K562 (cell line): ENCODE measurements around the gene HAX1. TPM values are rescaled to one million over a fixed set of nuclear protein-coding genes. Genes with fewer than 3 reads are reported as not detected.

ENCODE experiments used
- BCL6 ChIP-seq: fragments of 250-450 bp; sonication (Bioruptor Pico); IDR thresholded peaks from 2 replicates; pipeline ENCODE4 v1.4.0; 2020
- CEBPG ChIP-seq, 3 experiments: fragments of 200-800 bp in 1 of 3; sonication (Bioruptor generic) in 1 of 3; sonication (generic) in 1 of 3; formaldehyde crosslinking in 1 of 3; IDR thresholded peaks in 2 of 3; conservative IDR thresholded peaks in 1 of 3; 2 replicates each; pipeline versions ENCODE4 v1.6.1 to v1.8.0; 2016 to 2022; ENCODE audit warnings: missing compliant biosample characterization in 2 of 3, missing genetic modification characterization in 2 of 3, mild to moderate bottlenecking in 1 of 3, missing genetic modification reagents in 1 of 3
- GTF2A2 ChIP-seq: IDR thresholded peaks from 2 replicates; pipeline ENCODE4 v1.6.1; 2016; ENCODE audit warnings: mild to moderate bottlenecking, missing genetic modification characterization, missing compliant biosample characterization
- HMG20B ChIP-seq: fragments of 250-450 bp; sonication (Bioruptor Pico); IDR thresholded peaks from 2 replicates; pipeline ENCODE4 v1.5.0; 2021; ENCODE audit warnings: mild to moderate bottlenecking
- KDM1A ChIP-seq, 2 experiments: fragments of 450-650 bp; IDR thresholded peaks; 2 replicates each; pipeline ENCODE4 v1.6.1; 2016; ENCODE audit warnings: mild to moderate bottlenecking in 2 of 2
- NFATC3 ChIP-seq: fragments of 450-650 bp; IDR thresholded peaks from 2 replicates; pipeline ENCODE4 v1.6.1; 2017; ENCODE audit warnings: mild to moderate bottlenecking
- NFIX ChIP-seq: fragments of 250-450 bp; sonication (Bioruptor Pico); IDR thresholded peaks from 2 replicates; pipeline ENCODE4 v1.4.0; 2020; ENCODE audit warnings: low read depth, mild to moderate bottlenecking, moderate library complexity
- NFRKB ChIP-seq: fragments of 450-650 bp; IDR thresholded peaks from 2 replicates; pipeline ENCODE4 v1.6.1; 2016; ENCODE audit warnings: low read depth
- PRPF4 ChIP-seq: fragments of 200-400 bp; formaldehyde crosslinking; IDR thresholded peaks from one replicate; pipeline ENCODE4 v1.6.1; 2017; ENCODE audit warnings: low read length, low read depth, mild to moderate bottlenecking; ENCODE audit not compliant: insufficient read depth, poor library complexity, severe bottlenecking
- SAP30 ChIP-seq: fragments of 200-600 bp; sonication (generic); IDR thresholded peaks from 2 replicates; pipeline ENCODE4 v1.6.1; 2012; ENCODE audit warnings: borderline replicate concordance, low read depth, mild to moderate bottlenecking, moderate library complexity, low read length, control low read depth, inconsistent platforms; ENCODE audit not compliant: insufficient read depth, poor library complexity, severe bottlenecking
- SFPQ ChIP-seq: fragments of 200-400 bp; formaldehyde crosslinking; IDR thresholded peaks from 2 replicates; pipeline ENCODE4 v1.6.1; 2017; ENCODE audit warnings: mild to moderate bottlenecking, low read depth, low read length, moderate library complexity
- SIN3A ChIP-seq, 2 experiments: fragments of 150-350 bp in 1 of 2; IDR thresholded peaks; 2 replicates each; pipeline ENCODE4 v1.6.1; 2011 to 2016; ENCODE audit warnings: borderline replicate concordance in 2 of 2, low read depth in 2 of 2, low read length in 2 of 2, mild to moderate bottlenecking in 2 of 2, moderate library complexity in 2 of 2; ENCODE audit not compliant: control insufficient read depth in 1 of 2
- TAF9B ChIP-seq: fragments of 450-650 bp; IDR thresholded peaks from 2 replicates; pipeline ENCODE4 v1.6.1; 2018; ENCODE audit warnings: mild to moderate bottlenecking; ENCODE audit not compliant: partially characterized antibody
- TEAD2 ChIP-seq: fragments of 450-650 bp; IDR thresholded peaks from 2 replicates; pipeline ENCODE4 v1.6.1; 2016; ENCODE audit warnings: missing genetic modification characterization, control low read depth, missing compliant biosample characterization
- TSC22D4 ChIP-seq: fragments of 450-650 bp; IDR thresholded peaks from 2 replicates; pipeline ENCODE4 v1.6.1; 2016; ENCODE audit warnings: missing genetic modification characterization, missing biosample characterization, control low read depth
- ZNF134 ChIP-seq: fragments of 250-450 bp; sonication (Bioruptor Pico); conservative IDR thresholded peaks from 2 replicates; pipeline ENCODE4 v1.4.0; 2020
- ZNF140 ChIP-seq: fragments of 250-450 bp; sonication (Bioruptor Pico); IDR thresholded peaks from 2 replicates; pipeline ENCODE4 v1.8.0; 2021; ENCODE audit warnings: moderate library complexity, mild to moderate bottlenecking, inconsistent platforms
- ZNF197 ChIP-seq: fragments of 200-800 bp; sonication (Bioruptor generic); IDR thresholded peaks from 2 replicates; pipeline ENCODE4 v1.6.1; 2016; ENCODE audit warnings: low read depth, missing genetic modification characterization, missing compliant biosample characterization
- ZNF280B ChIP-seq: fragments of 250-450 bp; sonication (Bioruptor Pico); IDR thresholded peaks from 2 replicates; pipeline ENCODE4 v1.5.1; 2021; ENCODE audit warnings: mild to moderate bottlenecking
- ZNF445 ChIP-seq: fragments of 250-450 bp; sonication (Bioruptor Pico); IDR thresholded peaks from 2 replicates; pipeline ENCODE4 v1.4.0; 2020; ENCODE audit warnings: low read depth, mild to moderate bottlenecking, moderate library complexity
- polyA plus RNA-seq, 8 experiments: library from polyadenylated mRNA; depleted of rRNA in 4 of 8; stranded (reverse) in 5 of 8; unstranded in 3 of 8; fragments of >200 nt; fragmentation: Nextera tagmentation in 2 of 8; fragmentation: Illumina TruSeq in 1 of 8; extraction: Ambion mirVana in 2 of 8; extraction: Trizol in 1 of 8; gene quantifications; 2 replicates each; pipeline versions ENCODE4 v1.2.1 to v1.2.3, GENCODE V29; 2011 to 2014; ENCODE audit warnings: inconsistent platforms in 1 of 8, missing spikeins in 1 of 8
- total RNA-seq, 7 experiments: library from RNA; depleted of rRNA in 6 of 7; stranded (reverse); fragments of >200 nt in 6 of 7; fragmentation: Illumina TruSeq in 2 of 7; extraction: Trizol in 2 of 7; gene quantifications; 2 replicates each; pipeline versions ENCODE4 v1.2.1 to v1.2.3, GENCODE V29; 2011 to 2021; ENCODE audit warnings: low replicate concordance in 1 of 7
- TF ChIP-seq, protein P1 (sequence below): sonication (generic); formaldehyde crosslinking; IDR thresholded peaks from 2 replicates; pipeline ENCODE4 v1.8.1; 2023; ENCODE audit warnings: mild to moderate bottlenecking, missing genetic modification reagents, moderate library complexity
- TF ChIP-seq, protein P2 (sequence below): IDR thresholded peaks from 2 replicates; pipeline ENCODE4 v1.6.1; 2016; ENCODE audit warnings: missing genetic modification characterization, missing compliant biosample characterization

HAX1 gene
- total and polyA plus RNA-seq, 9 of the 15 experiments (the other 6 are each of a cell fraction or from before 2014, with no cell fraction given), result 143 to 492 (median 234) TPM

DNA sequence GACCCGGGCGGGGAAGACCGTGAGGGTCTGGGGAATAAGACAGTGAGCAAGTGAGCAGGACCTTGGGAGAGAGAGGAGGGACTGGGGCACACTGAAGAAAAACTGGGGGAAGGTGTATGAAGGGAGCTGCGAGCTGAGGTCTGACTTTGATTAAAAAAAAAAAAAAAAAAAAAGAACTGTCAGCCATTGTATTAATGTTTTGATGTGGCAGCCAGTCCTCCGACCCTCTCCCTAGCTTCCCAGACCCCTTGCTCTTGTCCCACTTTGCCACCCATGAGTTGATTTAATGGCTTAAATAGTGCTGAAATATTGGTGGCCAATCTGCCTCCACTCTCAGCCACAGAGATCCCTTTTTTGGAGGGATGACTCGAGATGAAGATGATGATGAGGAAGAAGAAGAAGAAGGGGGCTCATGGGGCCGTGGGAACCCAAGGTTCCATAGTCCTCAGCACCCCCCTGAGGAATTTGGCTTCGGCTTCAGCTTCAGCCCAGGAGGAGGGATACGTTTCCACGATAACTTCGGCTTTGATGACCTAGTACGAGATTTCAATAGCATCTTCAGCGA is 652 bp downstream of the HAX1 start (continued):
- no peak for TF ChIP-seq ZNF280B (CRISPR knock-in tag)
- TF ChIP-seq NFIX (CRISPR knock-in tag), result no peak
- no peak for TF ChIP-seq NFRKB
- no peak for TF ChIP-seq ZNF134 (CRISPR knock-in tag)
- TF ChIP-seq, protein P1, sequence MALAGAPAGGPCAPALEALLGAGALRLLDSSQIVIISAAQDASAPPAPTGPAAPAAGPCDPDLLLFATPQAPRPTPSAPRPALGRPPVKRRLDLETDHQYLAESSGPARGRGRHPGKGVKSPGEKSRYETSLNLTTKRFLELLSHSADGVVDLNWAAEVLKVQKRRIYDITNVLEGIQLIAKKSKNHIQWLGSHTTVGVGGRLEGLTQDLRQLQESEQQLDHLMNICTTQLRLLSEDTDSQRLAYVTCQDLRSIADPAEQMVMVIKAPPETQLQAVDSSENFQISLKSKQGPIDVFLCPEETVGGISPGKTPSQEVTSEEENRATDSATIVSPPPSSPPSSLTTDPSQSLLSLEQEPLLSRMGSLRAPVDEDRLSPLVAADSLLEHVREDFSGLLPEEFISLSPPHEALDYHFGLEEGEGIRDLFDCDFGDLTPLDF (CRISPR knock-in tag), result 0 out of 2 replicates have a peak, but pooled peaks have one; percentile 7
- no peak for TF ChIP-seq ZNF197
- TF ChIP-seq ZNF140 (CRISPR knock-in tag), result no peak
- TF ChIP-seq TEAD2, result no peak
- TF ChIP-seq SFPQ, result no peak
- TF ChIP-seq SAP30, result peak; percentile 1
- no peak for TF ChIP-seq PRPF4
- TF ChIP-seq HMG20B (CRISPR knock-in tag), result no peak
- no peak for TF ChIP-seq TAF9B
- no peak for TF ChIP-seq ZNF445 (CRISPR knock-in tag)
- no peak for TF ChIP-seq NFATC3
- no peak for TF ChIP-seq SIN3A (IDR thresholded peaks at IDR 0.05; ENCODE audit: borderline replicate concordance in 2 of 2, control insufficient read depth in 1 of 2, low read depth in 2 of 2, low read length in 2 of 2)
- TF ChIP-seq TSC22D4 (tag), result no peak
- TF ChIP-seq BCL6, result no peak
- TF ChIP-seq GTF2A2 (tag), result no peak
- no peak for TF ChIP-seq KDM1A (IDR thresholded peaks at IDR 0.05)
- TF ChIP-seq CEBPG (CRISPR knock-in tag; IDR thresholded peaks at IDR 0.05), result no peak
- TF ChIP-seq CEBPG (tag; conservative IDR thresholded peaks at IDR 0.05 in 1 of 2, IDR thresholded peaks at IDR 0.05 in 1 of 2), result peak in 1 of 2 experiments; percentile 80; a peak in 1 of 4 replicates
- TF ChIP-seq, protein P2, sequence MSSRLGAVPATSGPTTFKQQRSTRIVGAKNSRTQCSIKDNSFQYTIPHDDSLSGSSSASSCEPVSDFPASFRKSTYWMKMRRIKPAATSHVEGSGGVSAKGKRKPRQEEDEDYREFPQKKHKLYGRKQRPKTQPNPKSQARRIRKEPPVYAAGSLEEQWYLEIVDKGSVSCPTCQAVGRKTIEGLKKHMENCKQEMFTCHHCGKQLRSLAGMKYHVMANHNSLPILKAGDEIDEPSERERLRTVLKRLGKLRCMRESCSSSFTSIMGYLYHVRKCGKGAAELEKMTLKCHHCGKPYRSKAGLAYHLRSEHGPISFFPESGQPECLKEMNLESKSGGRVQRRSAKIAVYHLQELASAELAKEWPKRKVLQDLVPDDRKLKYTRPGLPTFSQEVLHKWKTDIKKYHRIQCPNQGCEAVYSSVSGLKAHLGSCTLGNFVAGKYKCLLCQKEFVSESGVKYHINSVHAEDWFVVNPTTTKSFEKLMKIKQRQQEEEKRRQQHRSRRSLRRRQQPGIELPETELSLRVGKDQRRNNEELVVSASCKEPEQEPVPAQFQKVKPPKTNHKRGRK, result peak; percentile 81
